Breast epithelium (tissue), 4 donors: ENCODE data around the gene ANKRD53. TPM values are rescaled to one million over a fixed set of nuclear protein-coding genes. Genes with fewer than 3 reads are reported as not detected.

Source experiments
- DNase-seq, 2 donors: peaks; one replicate each; pipeline ENCODE4 v3.0.0-alpha.2; 2019; ENCODE audit warnings: low spot score in 2 of 2
- H3K27ac ChIP-seq, 2 donors: fragments of 200-600 bp; sonication (generic) in 1 of 2; one replicate each; pipeline ENCODE4 v1.5.1; 2016 to 2019; ENCODE audit warnings: mild to moderate bottlenecking in 1 of 2
- H3K27me3 ChIP-seq, 2 donors: fragments of 200-600 bp; sonication (generic) in 1 of 2; one replicate each; pipeline versions ENCODE4 v1.5.1 to v1.6.0; 2017 to 2019; ENCODE audit warnings: control low read depth in 1 of 2, mild to moderate bottlenecking in 1 of 2
- H3K36me3 ChIP-seq: fragments of 200-600 bp; one replicate; pipeline ENCODE4 v1.5.1; 2019
- H3K4me1 ChIP-seq, 2 donors: fragments of 200-600 bp; sonication (generic); one replicate each; pipeline ENCODE4 v1.5.1; 2016 to 2019; ENCODE audit warnings: control low read depth in 1 of 2
- H3K4me3 ChIP-seq, 3 donors: fragments of 200-600 bp; sonication (generic); 1 replicate in 2 of 3; 2 replicates in 1 of 3; pipeline ENCODE4 v1.5.1; 2016 to 2019; ENCODE audit warnings: mild to moderate bottlenecking in 3 of 3, moderate library complexity in 2 of 3
- H3K9me3 ChIP-seq, 2 donors: fragments of 200-600 bp; sonication (generic) in 1 of 2; one replicate each; pipeline ENCODE4 v1.5.1; 2016 to 2019; ENCODE audit warnings: control low read depth in 1 of 2
- POLR2A ChIP-seq: fragments of 450-650 bp; IDR thresholded peaks from one replicate; pipeline ENCODE4 v1.6.1; 2016; ENCODE audit warnings: antibody characterized with exemption, mild to moderate bottlenecking, moderate library complexity
- POLR2AphosphoS5 ChIP-seq, 3 donors: sonication (generic); formaldehyde crosslinking; IDR thresholded peaks; one replicate each; pipeline ENCODE4 v1.6.1; 2017; ENCODE audit warnings: antibody characterized with exemption in 3 of 3
- intact Hi-C: fragments of 100-400 bp; cut with DNase I; formaldehyde crosslinking; loops from one replicate; pipeline ENCODE4 v1.15.1; 2023; ENCODE audit warnings: low total_unique reads
- total RNA-seq, 3 donors: library from RNA; depleted of rRNA; stranded (reverse); fragments of >200 nt; gene quantifications; one replicate each; pipeline ENCODE4 v1.1.0, GENCODE V29; 2016
- TF ChIP-seq, protein P1 (sequence below), 3 donors: fragments of 450-650 bp; IDR thresholded peaks; one replicate each; pipeline ENCODE4 v1.5.1; 2016 to 2017; ENCODE audit warnings: antibody characterized with exemption in 3 of 3, mild to moderate bottlenecking in 3 of 3, moderate library complexity in 3 of 3

ANKRD53 gene
- total RNA-seq, 3 donors from 2014 or later: 2.8 to 4.9 (median 3.2) TPM

DNA sequence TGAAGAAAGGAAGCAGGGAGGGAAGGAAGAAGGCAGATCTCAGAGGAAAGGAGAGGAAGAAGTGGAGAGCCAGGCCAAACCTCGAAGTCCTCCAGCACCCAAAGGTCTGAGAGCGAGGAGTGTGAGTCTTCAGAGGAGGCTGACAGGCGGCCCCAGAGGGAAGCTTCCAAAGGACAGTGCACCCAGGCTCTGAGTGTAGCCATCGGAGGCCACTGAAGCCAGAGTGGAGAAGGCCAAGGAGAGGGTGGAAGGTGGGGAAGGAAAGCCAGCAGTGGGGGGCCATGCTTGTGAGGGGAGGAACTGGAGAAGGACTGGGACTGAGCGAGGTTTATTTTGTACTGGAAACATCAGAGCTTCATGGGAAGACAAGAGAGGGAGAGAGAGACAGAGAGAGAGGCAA is 36.7 kb upstream of the ANKRD53 start:
- Histone ChIP-seq H3K36me3 (no peaks in the 10 kb centered on the region), H3K27ac (no peak overlapping the region), H3K9me3 (no peaks in the 10 kb centered on the region), H3K27me3 (no peaks in the 10 kb centered on the region), H3K4me1 (no peaks in the 10 kb centered on the region), H3K4me3 (no peak overlapping the region)
- intact Hi-C loops: loop anchor here (5.0 kb wide), 1 partner anchor 69 kb away; no protein-coding TSS in a partner anchor
- peak in 1 of 2 donors; percentile 38 for DNase-seq
- TF ChIP-seq, protein P1, sequence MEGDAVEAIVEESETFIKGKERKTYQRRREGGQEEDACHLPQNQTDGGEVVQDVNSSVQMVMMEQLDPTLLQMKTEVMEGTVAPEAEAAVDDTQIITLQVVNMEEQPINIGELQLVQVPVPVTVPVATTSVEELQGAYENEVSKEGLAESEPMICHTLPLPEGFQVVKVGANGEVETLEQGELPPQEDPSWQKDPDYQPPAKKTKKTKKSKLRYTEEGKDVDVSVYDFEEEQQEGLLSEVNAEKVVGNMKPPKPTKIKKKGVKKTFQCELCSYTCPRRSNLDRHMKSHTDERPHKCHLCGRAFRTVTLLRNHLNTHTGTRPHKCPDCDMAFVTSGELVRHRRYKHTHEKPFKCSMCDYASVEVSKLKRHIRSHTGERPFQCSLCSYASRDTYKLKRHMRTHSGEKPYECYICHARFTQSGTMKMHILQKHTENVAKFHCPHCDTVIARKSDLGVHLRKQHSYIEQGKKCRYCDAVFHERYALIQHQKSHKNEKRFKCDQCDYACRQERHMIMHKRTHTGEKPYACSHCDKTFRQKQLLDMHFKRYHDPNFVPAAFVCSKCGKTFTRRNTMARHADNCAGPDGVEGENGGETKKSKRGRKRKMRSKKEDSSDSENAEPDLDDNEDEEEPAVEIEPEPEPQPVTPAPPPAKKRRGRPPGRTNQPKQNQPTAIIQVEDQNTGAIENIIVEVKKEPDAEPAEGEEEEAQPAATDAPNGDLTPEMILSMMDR (IDR thresholded peaks at IDR 0.05): no peak
- TF ChIP-seq POLR2AphosphoS5 (IDR thresholded peaks at IDR 0.05) (no peak), POLR2A (no peak)

- H3K4me1 ChIP-seq: no peaks in the 10 kb centered on the region
- no peaks in the 10 kb centered on the region for H3K9me3 ChIP-seq
- no peaks in the 10 kb centered on the region for H3K27me3 ChIP-seq
- no peak for TF ChIP-seq POLR2AphosphoS5 (IDR thresholded peaks at IDR 0.05)
- TF ChIP-seq, protein P1 (IDR thresholded peaks at IDR 0.05): no peak
- no peak for TF ChIP-seq POLR2A
- peak in 1 of 2 donors; percentile 12 for DNase-seq
- intact Hi-C loops: loop anchor here (5.0 kb wide), 1 partner anchor 70 kb away; no protein-coding TSS in a partner anchor
- H3K4me3 ChIP-seq: no peak overlapping the region
- no peak overlapping the region for H3K27ac ChIP-seq
- H3K36me3 ChIP-seq: no peaks in the 10 kb centered on the region
Observed at GRCh38 chr2:70942396-70943204, 35.8 kb upstream of the ANKRD53 start.

GRCh38 chr2:70943205-70943871 is 35.1 kb upstream of the ANKRD53 start:
- H3K36me3 ChIP-seq: no peaks in the 10 kb centered on the region
- H3K4me3 ChIP-seq: no peak overlapping the region
- no peak overlapping the region for H3K27ac ChIP-seq
- H3K9me3 ChIP-seq: no peaks in the 10 kb centered on the region
- no peaks in the 10 kb centered on the region for H3K4me1 ChIP-seq
- DNase-seq: peak in 1 of 2 donors; percentile 22
- no peaks in the 10 kb centered on the region for H3K27me3 ChIP-seq
- TF ChIP-seq POLR2AphosphoS5 (IDR thresholded peaks at IDR 0.05): no peak
- TF ChIP-seq, protein P1 (IDR thresholded peaks at IDR 0.05): no peak
- TF ChIP-seq POLR2A: no peak
- intact Hi-C loops: loop anchor here (5.0 kb wide), 1 partner anchor 71 kb away; no protein-coding TSS in a partner anchor

DNA sequence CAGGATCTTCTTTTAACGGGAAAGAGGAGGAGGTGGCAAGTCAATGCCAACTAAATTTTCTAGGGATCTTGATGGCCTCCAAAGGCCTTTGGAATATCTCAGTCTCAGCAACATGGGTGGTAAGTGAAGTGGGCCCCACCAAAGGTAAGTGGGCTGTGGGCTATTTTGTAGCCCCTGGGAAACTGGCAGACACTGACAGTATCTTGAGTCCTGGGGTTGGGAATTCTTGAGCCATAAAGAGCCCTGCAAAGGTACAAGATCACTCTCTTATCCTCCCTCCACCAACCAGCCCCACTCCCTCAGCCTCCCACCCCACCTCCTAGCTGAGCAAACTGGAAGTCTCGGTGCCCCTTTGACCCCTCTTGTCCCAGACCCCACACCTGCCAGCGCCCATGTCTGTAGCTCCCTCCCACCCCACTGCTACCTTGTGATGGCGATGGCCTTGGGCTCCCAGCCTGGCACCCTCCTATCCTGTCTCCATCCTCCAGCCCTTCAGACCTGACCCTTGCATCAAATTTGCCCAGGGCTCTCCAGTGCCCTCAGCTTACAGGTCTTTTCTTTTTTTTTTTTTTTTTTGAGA is 34.2 kb upstream of the ANKRD53 start:
- H3K36me3 ChIP-seq: no peaks in the 10 kb centered on the region
- no peaks in the 10 kb centered on the region for H3K27me3 ChIP-seq
- TF ChIP-seq POLR2AphosphoS5 (IDR thresholded peaks at IDR 0.05) (no peak), POLR2A (no peak)
- TF ChIP-seq, protein P1 (IDR thresholded peaks at IDR 0.05): no peak
- H3K9me3 ChIP-seq: no peaks in the 10 kb centered on the region
- H3K27ac ChIP-seq: no peak overlapping the region
- DNase-seq: no peak
- no peaks in the 10 kb centered on the region for H3K4me1 ChIP-seq
- intact Hi-C loops: loop anchor here (5.0 kb wide), 1 partner anchor 72 kb away; no protein-coding TSS in a partner anchor
- no peak overlapping the region for H3K4me3 ChIP-seq
